Stimulated activated CD8-positive, alpha-beta memory T cell treated with anti-CD3 and anti-CD28 coated beads, Interleukin-12 subunit alpha, Interleukin-12 subunit beta, amount 100 ng/mL, for 24 hours (primary cell): Measurements from ENCODE around the gene AGAP1.
"Not testable (repeated sequence)": the region's sequence is repeated elsewhere in the genome, so short reads cannot be mapped to it uniquely, and the experiment has no call there.

ENCODE experiments used
- DNase-seq: peaks from one replicate; pipeline ENCODE4 v3.0.0-alpha.2; 2020; ENCODE audit errors: extremely low read depth

The AGAP1 gene

GRCh38 chr2:236120141-236120601, 626.3 kb downstream of the AGAP1 start:
- no peak for DNase-seq

- no peak for DNase-seq
Observed at GRCh38 chr2:236120829-236121228, 627.0 kb downstream of the AGAP1 start.

GRCh38 chr2:236121546-236121945, 627.7 kb downstream of the AGAP1 start:
- DNase-seq: no peak

GRCh38 chr2:236122236-236122635, 628.4 kb downstream of the AGAP1 start:
- no peak for DNase-seq

- DNase-seq: no peak
Observed at GRCh38 chr2:236123716-236124115, 629.9 kb downstream of the AGAP1 start.

- no peak for DNase-seq
Observed at GRCh38 chr2:236124182-236124893, 630.5 kb downstream of the AGAP1 start.

- no peak for DNase-seq
Observed at GRCh38 chr2:236125541-236125940, 631.7 kb downstream of the AGAP1 start.

GRCh38 chr2:236127010-236127409, 633.2 kb downstream of the AGAP1 start:
- DNase-seq: no peak

- DNase-seq: no peak
Observed at GRCh38 chr2:236128321-236128720, 634.5 kb downstream of the AGAP1 start.

- DNase-seq: no peak
Observed at GRCh38 chr2:236129935-236130334, 636.1 kb downstream of the AGAP1 start.

GRCh38 chr2:236130349-236130998, 636.6 kb downstream of the AGAP1 start:
- DNase-seq: no peak

GRCh38 chr2:236131073-236131692, 637.3 kb downstream of the AGAP1 start:
- DNase-seq: no peak

GRCh38 chr2:236133410-236134012, 639.7 kb downstream of the AGAP1 start:
- DNase-seq: no peak

- DNase-seq: no peak
Observed at GRCh38 chr2:236136538-236136937, 642.7 kb downstream of the AGAP1 start.

- no peak for DNase-seq
Observed at GRCh38 chr2:236137066-236137465, 643.2 kb downstream of the AGAP1 start.

GRCh38 chr2:236141616-236142015, 647.8 kb downstream of the AGAP1 start:
- not testable (repeated sequence) for DNase-seq

- no peak for DNase-seq
Observed at GRCh38 chr2:236143811-236144210, 650.0 kb downstream of the AGAP1 start.

GRCh38 chr2:236146436-236146835, 652.6 kb downstream of the AGAP1 start:
- DNase-seq: no peak

- no peak for DNase-seq
Observed at GRCh38 chr2:236155406-236155805, 661.6 kb downstream of the AGAP1 start.

- DNase-seq: no peak
Observed at GRCh38 chr2:236156095-236156859, 662.4 kb downstream of the AGAP1 start.

- DNase-seq: no peak
Observed at GRCh38 chr2:236156860-236157194, 663.0 kb downstream of the AGAP1 start.

- no peak for DNase-seq
Observed at GRCh38 chr2:236157366-236157765, 663.5 kb downstream of the AGAP1 start.
